ENCODE data around the gene FAIM2. TPM values are rescaled to one million over a fixed set of nuclear protein-coding genes. Genes with fewer than 3 reads are reported as not detected.

Gene FAIM2
- total and polyA plus RNA-seq, 2 donors (not counting 1 experiment from before 2014, with no cell fraction given) = 0.50 to 1.00 TPM

DNA sequence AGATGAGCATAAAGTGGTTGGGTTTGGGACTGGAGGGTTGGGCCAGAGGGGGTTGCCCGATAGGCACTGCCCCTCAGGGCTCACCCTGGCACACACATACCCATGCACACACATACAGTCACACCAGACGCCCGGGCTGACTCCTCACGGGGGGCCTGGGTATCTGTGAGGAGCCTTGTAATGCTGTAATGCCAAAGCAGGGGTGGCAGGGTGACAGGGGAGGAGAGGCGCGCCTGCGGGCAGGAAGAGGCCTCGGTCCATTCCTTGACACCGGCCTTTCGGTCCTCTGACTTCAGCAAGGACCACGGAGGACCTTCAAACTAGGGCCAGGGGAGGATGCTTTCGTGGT lies 375 bp downstream of the FAIM2 start:
- Histone ChIP-seq H3K36me3 (ENCODE audit: control insufficient read depth, insufficient read depth, low read length) (no peaks in the 10 kb centered on the region), H3K4me3 (replicated peaks in 1 of 4; ENCODE audit: control extremely low read depth in 1 of 4, insufficient read depth in 1 of 4, low read depth in 3 of 4, low read length in 4 of 4) (peak overlapping the region in 3 of 4 experiments; percentile 13 to 40 (median 34)), H3K27me3 (ENCODE audit: control insufficient read depth, insufficient read depth, low read length) (peaks cover 5% of the 10 kb centered on the region), H3K4me2 (ENCODE audit: extremely low read depth, insufficient read depth, low read length) (peak overlapping the region; percentile 28), H3K27ac (ENCODE audit: insufficient read depth, low read length) (no peak overlapping the region), H3K9ac (ENCODE audit: insufficient read depth, low read length) (no peak overlapping the region), H3K79me2 (ENCODE audit: control insufficient read depth, insufficient read depth, low read length) (no peaks in the 10 kb centered on the region), H4K20me1 (ENCODE audit: control insufficient read depth, extremely low read depth, insufficient read depth, low read length) (no peaks in the 10 kb centered on the region), H3K4me1 (ENCODE audit: control insufficient read depth, extremely low read depth, insufficient read depth, low read length) (peaks cover 2% of the 10 kb centered on the region), H2AFZ (ENCODE audit: low read length) (peak overlapping the region; percentile 77), H3K9me3 (ENCODE audit: control insufficient read depth, insufficient read depth, low read depth, low read length) (no peaks in the 10 kb centered on the region)
- TF ChIP-seq EZH2 (IDR thresholded peaks at IDR 0.05; ENCODE audit: low read length, missing control alignments) (no peak), CTCF (conservative IDR thresholded peaks at IDR 0.05 in 1 of 2, IDR thresholded peaks at IDR 0.05 in 1 of 2; ENCODE audit: low read depth in 1 of 2, low read length in 2 of 2) (no peak)
- DNase-seq (ENCODE audit: low read depth in 2 of 2) = no peak

GRCh38 chr12:49902399-49903350 lies 1.0 kb downstream of the FAIM2 start:
- no peak overlapping the region for H3K27ac ChIP-seq (ENCODE audit: insufficient read depth, low read length)
- H3K27me3 ChIP-seq (ENCODE audit: control insufficient read depth, insufficient read depth, low read length) = peaks cover 9% of the 10 kb centered on the region
- no peaks in the 10 kb centered on the region for H3K36me3 ChIP-seq (ENCODE audit: control insufficient read depth, insufficient read depth, low read length)
- H3K9ac ChIP-seq (ENCODE audit: insufficient read depth, low read length) = no peak overlapping the region
- no peak overlapping the region for H2AFZ ChIP-seq (ENCODE audit: low read length)
- peaks cover 2% of the 10 kb centered on the region for H3K4me1 ChIP-seq (ENCODE audit: control insufficient read depth, extremely low read depth, insufficient read depth, low read length)
- H3K4me3 ChIP-seq (replicated peaks in 1 of 4; ENCODE audit: control extremely low read depth in 1 of 4, insufficient read depth in 1 of 4, low read depth in 3 of 4, low read length in 4 of 4) = no peak overlapping the region
- TF ChIP-seq EZH2 (IDR thresholded peaks at IDR 0.05; ENCODE audit: low read length, missing control alignments) = no peak
- TF ChIP-seq CTCF (conservative IDR thresholded peaks at IDR 0.05 in 1 of 2, IDR thresholded peaks at IDR 0.05 in 1 of 2; ENCODE audit: low read depth in 1 of 2, low read length in 2 of 2) = no peak
- no peak overlapping the region for H3K4me2 ChIP-seq (ENCODE audit: extremely low read depth, insufficient read depth, low read length)
- H4K20me1 ChIP-seq (ENCODE audit: control insufficient read depth, extremely low read depth, insufficient read depth, low read length) = no peaks in the 10 kb centered on the region
- no peaks in the 10 kb centered on the region for H3K79me2 ChIP-seq (ENCODE audit: control insufficient read depth, insufficient read depth, low read length)
- no peak for DNase-seq (ENCODE audit: low read depth in 2 of 2)
- no peaks in the 10 kb centered on the region for H3K9me3 ChIP-seq (ENCODE audit: control insufficient read depth, insufficient read depth, low read depth, low read length)

- no peaks in the 10 kb centered on the region for H3K36me3 ChIP-seq (ENCODE audit: control insufficient read depth, insufficient read depth, low read length)
- H3K4me2 ChIP-seq (ENCODE audit: extremely low read depth, insufficient read depth, low read length) = no peak overlapping the region
- H3K9me3 ChIP-seq (ENCODE audit: control insufficient read depth, insufficient read depth, low read depth, low read length) = no peaks in the 10 kb centered on the region
- no peaks in the 10 kb centered on the region for H3K79me2 ChIP-seq (ENCODE audit: control insufficient read depth, insufficient read depth, low read length)
- DNase-seq (ENCODE audit: low read depth in 2 of 2) = no peak
- TF ChIP-seq EZH2 (IDR thresholded peaks at IDR 0.05; ENCODE audit: low read length, missing control alignments) = no peak
- TF ChIP-seq CTCF (conservative IDR thresholded peaks at IDR 0.05 in 1 of 2, IDR thresholded peaks at IDR 0.05 in 1 of 2; ENCODE audit: low read depth in 1 of 2, low read length in 2 of 2) = no peak
- no peaks in the 10 kb centered on the region for H4K20me1 ChIP-seq (ENCODE audit: control insufficient read depth, extremely low read depth, insufficient read depth, low read length)
- peaks cover 2% of the 10 kb centered on the region for H3K4me1 ChIP-seq (ENCODE audit: control insufficient read depth, extremely low read depth, insufficient read depth, low read length)
- no peak overlapping the region for H3K27ac ChIP-seq (ENCODE audit: insufficient read depth, low read length)
- no peak overlapping the region for H3K9ac ChIP-seq (ENCODE audit: insufficient read depth, low read length)
- H3K27me3 ChIP-seq (ENCODE audit: control insufficient read depth, insufficient read depth, low read length) = peaks cover 9% of the 10 kb centered on the region
- no peak overlapping the region for H2AFZ ChIP-seq (ENCODE audit: low read length)
- no peak overlapping the region for H3K4me3 ChIP-seq (replicated peaks in 1 of 4; ENCODE audit: control extremely low read depth in 1 of 4, insufficient read depth in 1 of 4, low read depth in 3 of 4, low read length in 4 of 4)
Measured at GRCh38 chr12:49901986-49902385, 1.7 kb downstream of the FAIM2 start.

Measured in fibroblast of lung (primary cell).